HCT116 (cell line): ENCODE results near the gene TXNDC17. TPM values are rescaled to one million over a fixed set of nuclear protein-coding genes. Genes with fewer than 3 reads are reported as not detected.

ENCODE experiments used
- ATAC-seq: fragments of 200-7000 bp; cut with Tn5 transposase; 2 replicates; pipeline ENCODE4 v1.9.1; 2020; ENCODE audit warnings: mild to moderate bottlenecking, moderate library complexity
- BruUV-seq: library from RNA; stranded (reverse); fragments of 400-500 nt; replicated peaks from 2 replicates; lab custom pipeline; 2021; lab: Mats Ljungman, UMichigan
- CTCF ChIA-PET: fragments of 300-600 bp; sonication (Branson Sonifier 250); formaldehyde crosslinking; loops from one replicate; lab custom pipeline; 2021; ENCODE audit warnings: antibody characterized with exemption; lab: Charles Lee
- POLR2A ChIA-PET: fragments of 300-600, 350-600 bp; sonication (Branson Sonifier 250); formaldehyde crosslinking; loops from one replicate; lab custom pipeline; 2021; ENCODE audit warnings: antibody characterized with exemption; lab: Charles Lee
- RAD21 ChIA-PET, 2 experiments: fragments of 300-600 bp; sonication (Branson Sonifier 250); formaldehyde crosslinking; loops; one replicate each; lab custom pipeline; 2023; ENCODE audit warnings: low total read pairs in 2 of 2; ENCODE audit not compliant: uncharacterized antibody in 2 of 2, unreplicated experiment in 2 of 2, low non-redundant PET in 1 of 2; lab: Charles Lee
- DNase-seq: peaks from one replicate; pipeline ENCODE4 v3.0.0-alpha.2; 2010; ENCODE audit warnings: low read depth, low spot score
- H2AFZ ChIP-seq: fragments of 200-600 bp; shearing (Covaris generic), sonication (generic); 2 replicates; pipeline ENCODE4 v1.6.1; 2017; ENCODE audit warnings: low read depth, mixed run types, mixed read lengths, antibody characterized with exemption, low read length; ENCODE audit not compliant: poor library complexity, severe bottlenecking
- H3K27ac ChIP-seq: 2 replicates; pipeline ENCODE4 v1.5.1; 2012; ENCODE audit warnings: low read depth, low read length
- H3K27me3 ChIP-seq: fragments of 200-600 bp; sonication (generic); 2 replicates; pipeline ENCODE4 v1.6.1; 2016; ENCODE audit warnings: mixed run types, low read length, mixed read lengths; ENCODE audit not compliant: insufficient read depth
- H3K36me3 ChIP-seq, 2 experiments: fragments of 200-500 bp in 1 of 2; fragments of 200-600 bp in 1 of 2; sonication (Bioruptor generic) in 1 of 2; sonication (generic) in 1 of 2; 2 replicates each; pipeline versions ENCODE4 v1.5.1 to v1.6.1; 2014 to 2016; ENCODE audit warnings: low read length in 2 of 2, inconsistent platforms in 1 of 2, mixed read lengths in 1 of 2, mixed run types in 1 of 2; ENCODE audit not compliant: insufficient read depth in 2 of 2, control insufficient read depth in 1 of 2
- H3K4me1 ChIP-seq, 2 experiments: fragments of 200-600 bp in 1 of 2; sonication (generic) in 1 of 2; 2 replicates each; pipeline versions ENCODE4 v1.5.1 to v1.6.1; 2012 to 2017; ENCODE audit warnings: low read length in 2 of 2, inconsistent platforms in 1 of 2, mild to moderate bottlenecking in 1 of 2, mixed read lengths in 1 of 2, mixed run types in 1 of 2, moderate library complexity in 1 of 2; ENCODE audit not compliant: insufficient read depth in 2 of 2, control insufficient read depth in 1 of 2
- H3K4me2 ChIP-seq: fragments of 200-600 bp; sonication (generic); 2 replicates; pipeline ENCODE4 v1.6.1; 2017; ENCODE audit warnings: mixed run types, low read length, mixed read lengths
- H3K4me3 ChIP-seq, 2 experiments: fragments of 200-600 bp in 1 of 2; sonication (generic) in 1 of 2; replicated peaks in 1 of 2; 2 replicates each; pipeline ENCODE4 v1.5.1; 2011 to 2016; ENCODE audit warnings: low read length in 2 of 2, control low read depth in 1 of 2, low read depth in 1 of 2, mild to moderate bottlenecking in 1 of 2, mixed read lengths in 1 of 2, mixed run types in 1 of 2
- H3K79me2 ChIP-seq: fragments of 200-600 bp; sonication (generic); 2 replicates; pipeline ENCODE4 v1.6.1; 2017; ENCODE audit warnings: mild to moderate bottlenecking, mixed run types, low read length, moderate library complexity, mixed read lengths; ENCODE audit not compliant: insufficient read depth
- H3K9ac ChIP-seq: fragments of 200-600 bp; sonication (generic); 2 replicates; pipeline ENCODE4 v1.6.1; 2016; ENCODE audit warnings: low read length, mixed read lengths
- H3K9me2 ChIP-seq: fragments of 200-600 bp; sonication (generic), shearing (Covaris generic); 2 replicates; pipeline ENCODE4 v1.6.1; 2017; ENCODE audit warnings: mixed run types, mild to moderate bottlenecking, moderate library complexity; ENCODE audit not compliant: insufficient read depth
- H3K9me3 ChIP-seq, 2 experiments: fragments of 200-500 bp in 1 of 2; fragments of 200-600 bp in 1 of 2; sonication (Bioruptor generic) in 1 of 2; sonication (generic) in 1 of 2; 2 replicates each; pipeline ENCODE4 v1.6.1; 2014 to 2017; ENCODE audit warnings: low read length in 2 of 2, mixed read lengths in 2 of 2, inconsistent platforms in 1 of 2, low read depth in 1 of 2, mild to moderate bottlenecking in 1 of 2, mixed run types in 1 of 2, moderate library complexity in 1 of 2; ENCODE audit not compliant: control insufficient read depth in 1 of 2, insufficient read depth in 1 of 2
- H4K20me1 ChIP-seq: fragments of 200-600 bp; sonication (generic), shearing (Covaris generic); 2 replicates; pipeline ENCODE4 v1.6.1; 2017; ENCODE audit warnings: mixed run types, mild to moderate bottlenecking, moderate library complexity; ENCODE audit not compliant: insufficient read depth
- CBX3 ChIP-seq: IDR thresholded peaks from 2 replicates; pipeline ENCODE4 v1.6.1; 2012; ENCODE audit warnings: low read depth
- CTCF ChIP-seq, 3 experiments: fragments of 200-600 bp in 1 of 3; sonication (generic) in 1 of 3; IDR thresholded peaks in 2 of 3; conservative IDR thresholded peaks in 1 of 3; 2 replicates each; pipeline ENCODE4 v1.5.1; 2012 to 2017; ENCODE audit warnings: low read depth in 2 of 3, low read length in 2 of 3, antibody characterized with exemption in 1 of 3, borderline replicate concordance in 1 of 3, control low read depth in 1 of 3, mild to moderate bottlenecking in 1 of 3, mixed read lengths in 1 of 3, mixed run types in 1 of 3, moderate library complexity in 1 of 3; ENCODE audit not compliant: insufficient read depth in 1 of 3
- EGR1 ChIP-seq: IDR thresholded peaks from 2 replicates; pipeline ENCODE4 v1.6.1; 2012; ENCODE audit warnings: low read depth
- EZH2 ChIP-seq: fragments of 200-600 bp; sonication (generic); IDR thresholded peaks from 2 replicates; pipeline ENCODE4 v1.6.1; 2017; ENCODE audit warnings: antibody characterized with exemption, mixed run types
- EZH2phosphoT487 ChIP-seq: fragments of 200-600 bp; IDR thresholded peaks from 2 replicates; pipeline ENCODE4 v1.6.1; 2018; ENCODE audit warnings: antibody characterized with exemption, borderline replicate concordance
- FOSL1 ChIP-seq: IDR thresholded peaks from 2 replicates; pipeline ENCODE4 v1.6.1; 2012; ENCODE audit warnings: low read depth
- JUND ChIP-seq: IDR thresholded peaks from 2 replicates; pipeline ENCODE4 v1.6.1; 2012
- MAX ChIP-seq: IDR thresholded peaks from 2 replicates; pipeline ENCODE4 v1.6.1; 2012
- POLR2A ChIP-seq: IDR thresholded peaks from 2 replicates; pipeline ENCODE4 v1.7.0; 2011; ENCODE audit warnings: borderline replicate concordance; ENCODE audit not compliant: insufficient read depth, insufficient read length; ENCODE audit errors: extremely low read depth
- POLR2AphosphoS5 ChIP-seq: IDR thresholded peaks from 2 replicates; pipeline ENCODE4 v1.6.1; 2011; ENCODE audit warnings: mild to moderate bottlenecking, low read depth, low read length, moderate library complexity
- RAD21 ChIP-seq: IDR thresholded peaks from 2 replicates; pipeline ENCODE4 v1.6.1; 2012; ENCODE audit warnings: low read depth, mild to moderate bottlenecking
- REST ChIP-seq: IDR thresholded peaks from 2 replicates; pipeline ENCODE4 v1.6.1; 2012; ENCODE audit warnings: low read depth
- SIN3A ChIP-seq: IDR thresholded peaks from 2 replicates; pipeline ENCODE4 v1.6.1; 2012; ENCODE audit warnings: low read depth
- SP1 ChIP-seq: IDR thresholded peaks from 2 replicates; pipeline ENCODE4 v1.6.1; 2012; ENCODE audit warnings: low read depth
- SRF ChIP-seq: IDR thresholded peaks from 2 replicates; pipeline ENCODE4 v1.6.1; 2012; ENCODE audit warnings: low read depth
- TCF7L2 ChIP-seq: IDR thresholded peaks from 2 replicates; pipeline ENCODE4 v1.7.0; 2011; ENCODE audit warnings: borderline replicate concordance, inconsistent platforms; ENCODE audit not compliant: insufficient read depth, insufficient read length; ENCODE audit errors: extremely low read depth
- ZBTB33 ChIP-seq: IDR thresholded peaks from 2 replicates; pipeline ENCODE4 v1.6.1; 2011; ENCODE audit warnings: mild to moderate bottlenecking, low read length, moderate library complexity; ENCODE audit not compliant: insufficient replicate concordance; ENCODE audit errors: extremely low read depth
- ZFX ChIP-seq: fragments of 450-650 bp; IDR thresholded peaks from 2 replicates; pipeline ENCODE4 v1.6.1; 2017
- ZNF274 ChIP-seq: fragments of 200-500 bp; sonication (Bioruptor generic); IDR thresholded peaks from 2 replicates; pipeline ENCODE4 v1.6.1; 2014; ENCODE audit warnings: mild to moderate bottlenecking, low read depth, low read length, inconsistent platforms
- intact Hi-C: fragments of 100-400 bp; cut with micrococcal nuclease; formaldehyde crosslinking; loops from 2 replicates; pipeline ENCODE4 v1.10.0; 2022
- total RNA-seq: library from RNA; stranded (reverse); gene quantifications from one replicate; pipeline ENCODE4 v1.2.1, GENCODE V29; 2021; ENCODE audit not compliant: unreplicated experiment

The TXNDC17 gene
- total RNA-seq, 1 experiment from 2014 or later = 121 TPM

GRCh38 chr17:6686026-6686425 is 45.2 kb downstream of the TXNDC17 start:
- no peaks in the 10 kb centered on the region for H3K79me2 ChIP-seq
- H3K9ac ChIP-seq = no peak overlapping the region
- H3K36me3 ChIP-seq = no peaks in the 10 kb centered on the region
- no peak overlapping the region for H3K4me3 ChIP-seq
- no peak overlapping the region for H2AFZ ChIP-seq
- DNase-seq = no peak
- BruUV-seq = no TSS peak
- no peaks in the 10 kb centered on the region for H3K27me3 ChIP-seq
- H3K4me2 ChIP-seq = no peak overlapping the region
- no peak for ATAC-seq
- TF ChIP-seq POLR2A (no peak), RAD21 (no peak), ZFX (no peak), TCF7L2 (no peak), EZH2 (no peak), MAX (no peak), SP1 (no peak), JUND (no peak), REST (no peak), SIN3A (no peak), FOSL1 (no peak), EGR1 (no peak), CBX3 (no peak), EZH2phosphoT487 (no peak), CTCF (IDR thresholded peaks at IDR 0.05 in 2 of 3, conservative IDR thresholded peaks at IDR 0.05 in 1 of 3; ENCODE audit: borderline replicate concordance in 1 of 3, insufficient read depth in 1 of 3, low read depth in 2 of 3, low read length in 2 of 3) (no peak), SRF (no peak), POLR2AphosphoS5 (no peak), ZNF274 (no peak), ZBTB33 (no peak)
- RAD21 ChIA-PET = no interaction called here
- intact Hi-C loops = no loop called here
- POLR2A ChIA-PET = no interaction called here
- CTCF ChIA-PET = no interaction called here
- no peaks in the 10 kb centered on the region for H3K4me1 ChIP-seq
- H3K27ac ChIP-seq = no peak overlapping the region
- H3K9me2 ChIP-seq = no peaks in the 10 kb centered on the region
- no peaks in the 10 kb centered on the region for H4K20me1 ChIP-seq
- H3K9me3 ChIP-seq = no peaks in the 10 kb centered on the region
